ENCODE data around the gene MTMR2.

The MTMR2 gene

GRCh38 chr11:95917193-95918036 lies 6.5 kb downstream of the MTMR2 start:
- no peak for DNase-seq (ENCODE audit: low read depth)

GRCh38 chr11:95916049-95916448 lies 7.9 kb downstream of the MTMR2 start:
- DNase-seq (ENCODE audit: low read depth) = no peak

- no peak for DNase-seq (ENCODE audit: low read depth)
These were observed 8.9 kb downstream of the MTMR2 start for GRCh38 chr11:95915051-95915450.

GRCh38 chr11:95913830-95914615 lies 9.9 kb downstream of the MTMR2 start:
- no peak for DNase-seq (ENCODE audit: low read depth)

- no peak for DNase-seq (ENCODE audit: low read depth)
These were observed 10.9 kb downstream of the MTMR2 start for GRCh38 chr11:95912902-95913560.

GRCh38 chr11:95911369-95911759 lies 12.5 kb downstream of the MTMR2 start:
- no peak for DNase-seq (ENCODE audit: low read depth)

DNA sequence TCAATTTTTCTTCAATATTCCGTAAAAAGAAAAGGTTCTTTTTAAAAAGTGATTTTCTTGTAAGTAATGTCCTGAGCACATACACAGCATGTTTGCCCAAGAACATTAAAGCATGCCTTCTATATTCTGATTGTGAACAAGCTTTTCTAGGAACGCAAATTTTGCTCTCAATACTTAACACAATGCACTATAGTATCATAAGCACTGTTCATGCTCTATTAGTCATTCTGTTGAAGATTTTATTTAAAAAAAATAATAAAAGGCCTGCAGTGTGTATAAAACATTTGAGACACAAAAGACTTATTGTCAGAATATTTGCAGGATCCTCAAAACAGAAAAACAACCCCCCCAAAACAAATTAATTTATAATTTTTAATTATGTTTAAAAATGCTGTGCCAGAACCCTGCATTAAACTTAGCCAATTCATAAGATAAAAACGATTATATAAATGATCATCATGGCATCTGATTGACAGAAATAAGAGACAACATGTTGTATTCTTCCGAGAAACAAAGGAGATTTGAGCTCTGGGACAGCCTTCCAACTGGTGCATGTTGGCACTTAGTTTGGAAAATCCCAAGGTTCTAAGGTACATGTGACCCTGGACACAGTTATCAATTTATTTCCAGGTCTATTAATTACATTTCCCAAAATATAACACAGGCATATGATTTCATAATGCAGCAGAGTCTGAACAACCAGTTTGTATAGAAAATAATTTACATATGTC lies 13.1 kb downstream of the MTMR2 start:
- DNase-seq (ENCODE audit: low read depth) = no peak

- no peak for DNase-seq (ENCODE audit: low read depth)
These were observed 15.1 kb downstream of the MTMR2 start for GRCh38 chr11:95908826-95909225.

- no peak for DNase-seq (ENCODE audit: low read depth)
These were observed 16.4 kb downstream of the MTMR2 start for GRCh38 chr11:95907476-95907875.

- DNase-seq (ENCODE audit: low read depth) = no peak
These were observed 19.8 kb downstream of the MTMR2 start for GRCh38 chr11:95904009-95904650.

DNA sequence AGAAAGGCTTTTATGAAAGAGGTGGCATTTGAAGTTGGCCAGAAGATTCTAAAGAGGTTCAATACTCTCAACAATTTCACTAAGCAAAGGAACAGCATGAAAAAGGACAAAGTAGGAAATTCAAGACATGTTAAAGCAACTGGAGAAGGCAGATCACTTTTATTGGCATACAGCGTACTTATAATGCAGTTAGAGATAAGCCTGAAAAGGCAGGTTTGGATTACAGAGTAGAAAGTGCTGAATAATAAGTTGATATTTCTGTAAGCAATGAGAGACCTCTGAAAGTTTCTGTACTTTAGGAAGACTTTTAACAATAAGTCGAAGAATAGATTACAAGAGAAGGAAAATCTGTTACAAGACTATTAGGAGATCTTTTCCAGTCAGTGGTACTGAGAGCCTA lies 25.1 kb downstream of the MTMR2 start:
- no peak for DNase-seq (ENCODE audit: low read depth)

GRCh38 chr11:95897731-95898130 lies 26.2 kb downstream of the MTMR2 start:
- DNase-seq (ENCODE audit: low read depth) = no peak

GRCh38 chr11:95895815-95896214 lies 28.1 kb downstream of the MTMR2 start:
- no peak for DNase-seq (ENCODE audit: low read depth)

GRCh38 chr11:95892892-95893570 lies 30.9 kb downstream of the MTMR2 start:
- no peak for DNase-seq (ENCODE audit: low read depth)

DNA sequence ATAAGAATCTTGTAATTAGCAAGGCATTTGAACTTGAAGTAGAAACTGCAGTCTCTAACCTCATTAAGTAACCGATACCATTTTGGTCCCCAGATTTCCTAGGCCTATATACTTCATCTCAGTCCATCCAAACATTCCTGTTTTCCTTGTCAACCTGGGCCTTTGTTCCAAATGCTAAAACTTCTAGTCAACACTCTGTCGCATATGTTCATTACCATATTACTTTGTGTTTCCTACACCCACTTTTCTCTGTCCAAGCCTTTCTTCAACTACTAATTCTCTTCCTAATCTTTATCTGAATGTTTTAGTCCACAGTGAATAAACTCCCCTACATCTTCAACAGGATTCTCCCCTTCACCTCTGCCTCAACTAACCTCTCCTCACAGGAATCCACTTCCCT lies 31.4 kb downstream of the MTMR2 start:
- no peak for DNase-seq (ENCODE audit: low read depth)

GRCh38 chr11:95891423-95892170 lies 32.3 kb downstream of the MTMR2 start:
- DNase-seq (ENCODE audit: low read depth) = no peak

DNA sequence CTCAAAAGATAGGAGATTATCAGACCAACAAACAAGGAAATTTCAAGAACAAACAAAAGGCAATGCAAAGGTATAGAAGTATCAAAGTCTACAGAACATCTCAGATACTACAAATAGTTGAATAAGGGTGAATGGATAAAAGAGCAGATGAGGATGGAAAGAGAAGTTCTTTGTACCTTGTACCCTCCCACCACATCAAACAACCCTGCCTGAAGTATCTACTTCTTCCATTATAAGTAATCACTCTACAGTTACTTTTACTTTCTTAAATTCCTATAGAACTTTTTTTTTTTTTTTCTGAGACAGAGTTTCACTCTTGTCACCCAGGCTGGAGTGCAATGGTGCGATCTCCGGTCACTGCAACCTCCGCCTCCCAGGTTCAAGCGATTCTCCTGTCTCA lies 35.1 kb downstream of the MTMR2 start:
- DNase-seq (ENCODE audit: low read depth) = no peak

DNA sequence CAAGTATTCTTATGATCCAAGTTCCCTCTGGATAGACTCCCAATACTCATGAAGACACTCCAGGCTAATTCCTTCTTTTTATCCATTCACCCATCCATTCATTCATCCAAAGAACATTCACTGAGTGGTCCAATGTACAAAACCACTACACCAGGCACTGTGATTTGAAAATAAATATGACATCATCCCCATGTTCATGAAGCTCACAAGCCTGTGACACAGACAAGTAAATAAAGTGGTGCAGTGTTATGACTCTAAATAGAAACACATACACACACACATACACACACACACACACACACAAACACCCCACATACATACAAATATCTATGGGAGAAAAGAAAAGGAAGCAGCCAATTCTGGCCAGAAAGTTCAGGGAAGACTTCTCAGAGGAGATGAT lies 35.5 kb downstream of the MTMR2 start:
- no peak for DNase-seq (ENCODE audit: low read depth)

DNA sequence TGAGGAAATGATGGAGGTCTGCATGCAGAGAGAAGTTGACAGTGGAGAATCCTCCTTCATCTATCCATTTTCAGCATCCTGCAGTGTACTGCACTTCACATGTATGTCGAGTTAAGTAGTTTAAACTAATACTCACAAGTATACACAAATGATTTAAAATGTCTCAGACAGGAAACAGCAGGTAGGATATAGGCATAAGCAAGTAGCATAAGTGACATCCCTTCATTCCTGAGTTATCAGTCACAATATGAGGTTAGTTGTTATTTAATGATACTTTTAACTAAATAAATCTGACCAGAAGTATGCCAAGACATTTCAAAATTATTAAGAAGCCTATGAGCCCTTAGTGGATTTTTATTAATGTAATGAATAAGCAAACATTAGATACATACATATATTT lies 37.4 kb downstream of the MTMR2 start:
- no peak for DNase-seq (ENCODE audit: low read depth)

DNA sequence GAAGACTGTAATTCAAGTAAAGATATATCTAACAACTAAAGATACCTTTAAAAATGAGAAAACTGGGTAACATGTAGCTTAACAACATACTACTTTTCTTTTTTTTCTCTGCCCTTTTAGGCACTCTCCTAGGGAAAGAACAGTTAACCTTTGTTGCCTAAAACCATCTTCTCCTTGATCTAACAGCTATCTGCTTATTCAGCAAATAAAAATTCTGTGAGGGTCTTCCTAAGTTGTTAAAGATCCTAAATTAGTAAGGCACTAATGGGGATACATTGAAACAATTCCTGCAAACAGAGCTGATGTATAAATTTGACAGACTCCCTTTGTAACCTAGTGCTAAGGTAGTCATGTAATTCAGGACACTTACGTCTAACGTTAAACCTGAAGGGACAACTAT lies 39.1 kb downstream of the MTMR2 start:
- no peak for DNase-seq (ENCODE audit: low read depth)
